Iris pigment epithelial cell (primary cell): ENCODE data around the gene UGT3A1.
"Not testable (repeated sequence)": the region's sequence is repeated elsewhere in the genome, so short reads cannot be mapped to it uniquely, and the experiment has no call there.

Source experiments
- DNase-seq: peaks from one replicate; pipeline ENCODE4 v3.0.0-alpha.2; 2011; ENCODE audit warnings: low read depth

The UGT3A1 gene

GRCh38 chr5:35990941-35991611 is at the start of gene UGT3A1:
UGT3A1 (minus strand) TSS chr5:35991390; CDS start chr5:35991240, 150 bp downstream.
- no peak for DNase-seq

GRCh38 chr5:36035696-36036095 is 44.5 kb upstream of the UGT3A1 start:
- no peak for DNase-seq

- not testable (repeated sequence) for DNase-seq
These were observed 43.4 kb upstream of the UGT3A1 start for GRCh38 chr5:36034536-36035134.

GRCh38 chr5:36033486-36033885 is 42.3 kb upstream of the UGT3A1 start:
- no peak for DNase-seq

- DNase-seq, result no peak
These were observed 41.9 kb upstream of the UGT3A1 start for GRCh38 chr5:36033047-36033446.

GRCh38 chr5:36031223-36031622 is 40.0 kb upstream of the UGT3A1 start:
- DNase-seq, result no peak

- no peak for DNase-seq
These were observed 38.7 kb upstream of the UGT3A1 start for GRCh38 chr5:36029914-36030313.

- no peak for DNase-seq
These were observed 37.8 kb upstream of the UGT3A1 start for GRCh38 chr5:36028816-36029465.

- DNase-seq, result no peak
These were observed 36.5 kb upstream of the UGT3A1 start for GRCh38 chr5:36027711-36028110.

- DNase-seq, result no peak
These were observed 35.7 kb upstream of the UGT3A1 start for GRCh38 chr5:36026706-36027465.

- not testable (repeated sequence) for DNase-seq
These were observed 31.1 kb upstream of the UGT3A1 start for GRCh38 chr5:36022246-36022645.

- DNase-seq, result not testable (repeated sequence)
These were observed 28.4 kb upstream of the UGT3A1 start for GRCh38 chr5:36019584-36019983.

- DNase-seq, result no peak
These were observed 26.4 kb upstream of the UGT3A1 start for GRCh38 chr5:36017622-36018021.

- no peak for DNase-seq
These were observed 25.8 kb upstream of the UGT3A1 start for GRCh38 chr5:36017004-36017403.

- no peak for DNase-seq
These were observed 22.0 kb upstream of the UGT3A1 start for GRCh38 chr5:36013182-36013581.

- no peak for DNase-seq
These were observed 18.5 kb upstream of the UGT3A1 start for GRCh38 chr5:36009698-36010097.

- DNase-seq, result no peak
These were observed 16.2 kb upstream of the UGT3A1 start for GRCh38 chr5:36007366-36007765.

- no peak for DNase-seq
These were observed 15.0 kb upstream of the UGT3A1 start for GRCh38 chr5:36006163-36006562.

GRCh38 chr5:36001032-36001431 is 9.8 kb upstream of the UGT3A1 start:
- no peak for DNase-seq

- DNase-seq, result no peak
These were observed 8.4 kb upstream of the UGT3A1 start for GRCh38 chr5:35999547-35999946.

- no peak for DNase-seq
These were observed 4.9 kb upstream of the UGT3A1 start for GRCh38 chr5:35996076-35996475.

- DNase-seq, result no peak
These were observed 670 bp downstream of the UGT3A1 start for GRCh38 chr5:35990520-35990919.

- no peak for DNase-seq
These were observed 2.7 kb downstream of the UGT3A1 start for GRCh38 chr5:35988529-35988928.
